SK-N-SH (cell line): ENCODE data around the gene RPS6KA5. TPM values are rescaled to one million over a fixed set of nuclear protein-coding genes. Genes with fewer than 3 reads are reported as not detected.

Source experiments
- CTCF ChIA-PET: fragments of 300-600, 350-600 bp; formaldehyde crosslinking; extraction: SDS; loops from one replicate; lab custom pipeline; 2021; lab: Yijun Ruan, JAX
- POLR2A ChIA-PET: fragments of 350-600 bp; sonication (Branson Sonifier 250); formaldehyde crosslinking; extraction: SDS; loops from one replicate; lab custom pipeline; 2020; ENCODE audit warnings: antibody characterized with exemption, inconsistent platforms; lab: Yijun Ruan, JAX
- DNase-seq: peaks from one replicate; pipeline ENCODE4 v3.0.0; 2012
- H2AFZ ChIP-seq: fragments of 200-600 bp; sonication (generic); 2 replicates; pipeline ENCODE4 v1.8.1; 2016; ENCODE audit warnings: antibody characterized with exemption, mild to moderate bottlenecking, low read depth
- H3F3A ChIP-seq: fragments of 200-600 bp; sonication (generic); replicated peaks from 2 replicates; pipeline ENCODE3; 2016; ENCODE audit warnings: antibody characterized with exemption, mild to moderate bottlenecking; ENCODE audit not compliant: insufficient read depth
- H3K27ac ChIP-seq, 2 experiments: fragments of 200-500 bp in 1 of 2; fragments of 200-600 bp in 1 of 2; sonication (Bioruptor generic) in 1 of 2; sonication (generic), shearing (Covaris generic) in 1 of 2; 2 replicates each; pipeline versions ENCODE4 v1.5.1 to v1.6.1; 2014 to 2016; ENCODE audit warnings: low read depth in 2 of 2, inconsistent platforms in 1 of 2, low read length in 1 of 2, mild to moderate bottlenecking in 1 of 2, mixed read lengths in 1 of 2
- H3K27me3 ChIP-seq: fragments of 200-600 bp; sonication (generic), shearing (Covaris generic); 2 replicates; pipeline ENCODE4 v1.6.1; 2016; ENCODE audit warnings: mixed run types; ENCODE audit not compliant: insufficient read depth
- H3K36me3 ChIP-seq, 2 experiments: fragments of 200-500 bp in 1 of 2; fragments of 200-600 bp in 1 of 2; sonication (Bioruptor generic) in 1 of 2; sonication (generic) in 1 of 2; replicated peaks in 1 of 2; 2 replicates each; pipeline versions ENCODE3 to v1.5.1; 2014 to 2016; ENCODE audit warnings: low read length in 1 of 2, mild to moderate bottlenecking in 1 of 2; ENCODE audit not compliant: insufficient read depth in 2 of 2, control insufficient read depth in 1 of 2
- H3K4me1 ChIP-seq, 2 experiments: fragments of 200-500 bp in 1 of 2; fragments of 200-600 bp in 1 of 2; sonication (Bioruptor generic) in 1 of 2; sonication (generic), shearing (Covaris generic) in 1 of 2; 2 replicates each; pipeline versions ENCODE4 v1.5.1 to v1.6.1; 2014 to 2016; ENCODE audit warnings: low read depth in 1 of 2, low read length in 1 of 2, mixed run types in 1 of 2; ENCODE audit not compliant: insufficient read depth in 2 of 2, control insufficient read depth in 1 of 2
- H3K4me2 ChIP-seq: fragments of 200-600 bp; sonication (generic), shearing (Covaris generic); 2 replicates; pipeline ENCODE4 v1.6.1; 2017; ENCODE audit warnings: mixed run types
- H3K4me3 ChIP-seq, 2 experiments: fragments of 200-500 bp in 1 of 2; fragments of 200-600 bp in 1 of 2; sonication (Bioruptor generic) in 1 of 2; sonication (generic), shearing (Covaris generic) in 1 of 2; 2 replicates each; pipeline versions ENCODE4 v1.5.1 to v1.8.1; 2014 to 2016; ENCODE audit warnings: low read depth in 2 of 2, inconsistent platforms in 1 of 2, low read length in 1 of 2, mild to moderate bottlenecking in 1 of 2, mixed read lengths in 1 of 2, moderate library complexity in 1 of 2
- H3K79me2 ChIP-seq: fragments of 200-600 bp; sonication (generic); 2 replicates; pipeline ENCODE4 v1.8.1; 2017; ENCODE audit warnings: mild to moderate bottlenecking; ENCODE audit not compliant: insufficient read depth
- H3K9ac ChIP-seq: fragments of 200-600 bp; sonication (generic); 2 replicates; pipeline ENCODE4 v1.6.1; 2017; ENCODE audit warnings: mixed run types
- H3K9me2 ChIP-seq: fragments of 200-600 bp; sonication (generic); 2 replicates; pipeline ENCODE4 v1.6.1; 2017; ENCODE audit warnings: mixed run types
- H3K9me3 ChIP-seq: fragments of 200-600 bp; sonication (generic); 2 replicates; pipeline ENCODE4 v1.6.1; 2017; ENCODE audit warnings: mixed run types, mild to moderate bottlenecking, moderate library complexity
- H4K20me1 ChIP-seq: fragments of 200-600 bp; sonication (generic); 2 replicates; pipeline ENCODE4 v1.6.1; 2017; ENCODE audit warnings: mild to moderate bottlenecking, mixed run types; ENCODE audit not compliant: insufficient read depth
- FOSL2 ChIP-seq: IDR thresholded peaks from 2 replicates; pipeline ENCODE4 v1.4.0; 2012; ENCODE audit warnings: low read depth, mild to moderate bottlenecking, moderate library complexity, borderline replicate concordance
- FOXM1 ChIP-seq: IDR thresholded peaks from 2 replicates; pipeline ENCODE4 v1.4.0; 2012; ENCODE audit warnings: low read depth, mild to moderate bottlenecking
- GABPA ChIP-seq: IDR thresholded peaks from 2 replicates; pipeline ENCODE4 v1.4.0; 2012; ENCODE audit warnings: low read depth, mild to moderate bottlenecking
- GATA2 ChIP-seq: sonication (generic); formaldehyde crosslinking; IDR thresholded peaks from 2 replicates; pipeline ENCODE4 v1.5.0; 2020; ENCODE audit warnings: mild to moderate bottlenecking, missing genetic modification reagents
- MXI1 ChIP-seq: IDR thresholded peaks from 2 replicates; pipeline ENCODE4 v1.6.1; 2012; ENCODE audit warnings: mild to moderate bottlenecking, low read depth, low read length, improper control_type of control experiment
- POLR2AphosphoS5 ChIP-seq: IDR thresholded peaks from 2 replicates; pipeline ENCODE4 v1.6.1; 2012; ENCODE audit warnings: low read depth, low read length
- RAD21 ChIP-seq: IDR thresholded peaks from 2 replicates; pipeline ENCODE4 v1.6.1; 2012; ENCODE audit warnings: mild to moderate bottlenecking, low read length
- RCOR1 ChIP-seq: fragments of 150-350 bp; IDR thresholded peaks from 2 replicates; pipeline ENCODE4 v1.6.1; 2017; ENCODE audit warnings: antibody characterized with exemption, low read length
- REST ChIP-seq: IDR thresholded peaks from 2 replicates; pipeline ENCODE4 v1.6.1; 2012; ENCODE audit warnings: mild to moderate bottlenecking, low read depth, low read length, moderate library complexity
- RXRA ChIP-seq: IDR thresholded peaks from 2 replicates; pipeline ENCODE4 v1.4.0; 2012; ENCODE audit warnings: low read depth, mild to moderate bottlenecking, borderline replicate concordance
- TEAD4 ChIP-seq: IDR thresholded peaks from 2 replicates; pipeline ENCODE4 v1.4.0; 2012; ENCODE audit warnings: mild to moderate bottlenecking, borderline replicate concordance; ENCODE audit not compliant: insufficient read depth
- USF1 ChIP-seq: IDR thresholded peaks from 2 replicates; pipeline ENCODE4 v1.4.0; 2012; ENCODE audit warnings: low read depth, borderline replicate concordance
- YY1 ChIP-seq: IDR thresholded peaks from 2 replicates; pipeline ENCODE4 v1.4.0; 2012; ENCODE audit warnings: low read depth, mild to moderate bottlenecking
- WGBS: methylation state at CpG from one replicate; pipeline ENCODE4 v1.1.6; 2017; ENCODE audit warnings: low lambda C conversion rate; 5-methylcytosine and 5-hydroxymethylcytosine counted together
- polyA plus RNA-seq, 3 experiments: library from polyadenylated mRNA; depleted of rRNA; stranded (reverse); fragments of >200 nt; gene quantifications; 2 replicates each; pipeline ENCODE4 v1.2.3, GENCODE V29; 2012
- TF ChIP-seq, protein P1 (sequence below): IDR thresholded peaks from 2 replicates; pipeline ENCODE4 v1.4.0; 2012; ENCODE audit warnings: low read depth, borderline replicate concordance
- TF ChIP-seq, protein P2 (sequence below): fragments of 150-350 bp; IDR thresholded peaks from 2 replicates; pipeline ENCODE4 v1.6.1; 2016; ENCODE audit warnings: mild to moderate bottlenecking, low read depth, low read length

Gene RPS6KA5
- polyA plus RNA-seq, 1 of the 3 experiments (the other 2 are of a cell fraction) = 0.67 TPM

DNA sequence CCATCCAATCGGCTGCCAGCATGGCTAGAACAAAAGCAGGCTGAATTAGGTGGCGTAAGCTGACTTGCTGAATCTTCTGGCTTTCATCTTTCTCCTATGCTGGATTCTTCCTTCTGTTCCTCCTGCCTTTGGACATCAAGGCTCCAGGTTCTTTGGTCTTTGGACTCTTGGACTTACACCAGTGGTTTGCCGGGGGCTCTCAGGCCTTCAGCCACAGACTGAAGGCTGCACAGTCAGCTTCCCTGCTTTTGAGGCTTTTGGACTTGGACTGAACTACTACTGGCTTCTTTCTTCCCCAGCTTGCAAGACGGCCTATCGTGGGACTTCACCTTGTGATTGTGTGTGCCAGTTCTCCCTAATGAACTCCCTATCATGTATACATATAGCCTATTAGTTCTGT is 42.0 kb downstream of the RPS6KA5 start:
- Histone ChIP-seq H3K9me2 (no peaks in the 10 kb centered on the region), H3K27ac (no peak overlapping the region), H4K20me1 (no peaks in the 10 kb centered on the region), H3K9me3 (no peaks in the 10 kb centered on the region), H3K4me3 (no peak overlapping the region), H3K27me3 (no peaks in the 10 kb centered on the region), H3K9ac (no peak overlapping the region), H3K4me2 (no peak overlapping the region), H3K79me2 (no peaks in the 10 kb centered on the region), H3K4me1 (peaks cover 0 to 2% of the 10 kb centered on the region in 2 experiments; a peak in 2 of 4 replicates), H3K36me3 (no peaks in the 10 kb centered on the region), H3F3A (no peaks in the 10 kb centered on the region), H2AFZ (no peak overlapping the region)
- ChIA-PET CTCF (no interaction called here), POLR2A (no interaction called here)
- TF ChIP-seq FOXM1 = no peak
- no peak for TF ChIP-seq RAD21
- TF ChIP-seq GABPA = no peak
- TF ChIP-seq, protein P1, sequence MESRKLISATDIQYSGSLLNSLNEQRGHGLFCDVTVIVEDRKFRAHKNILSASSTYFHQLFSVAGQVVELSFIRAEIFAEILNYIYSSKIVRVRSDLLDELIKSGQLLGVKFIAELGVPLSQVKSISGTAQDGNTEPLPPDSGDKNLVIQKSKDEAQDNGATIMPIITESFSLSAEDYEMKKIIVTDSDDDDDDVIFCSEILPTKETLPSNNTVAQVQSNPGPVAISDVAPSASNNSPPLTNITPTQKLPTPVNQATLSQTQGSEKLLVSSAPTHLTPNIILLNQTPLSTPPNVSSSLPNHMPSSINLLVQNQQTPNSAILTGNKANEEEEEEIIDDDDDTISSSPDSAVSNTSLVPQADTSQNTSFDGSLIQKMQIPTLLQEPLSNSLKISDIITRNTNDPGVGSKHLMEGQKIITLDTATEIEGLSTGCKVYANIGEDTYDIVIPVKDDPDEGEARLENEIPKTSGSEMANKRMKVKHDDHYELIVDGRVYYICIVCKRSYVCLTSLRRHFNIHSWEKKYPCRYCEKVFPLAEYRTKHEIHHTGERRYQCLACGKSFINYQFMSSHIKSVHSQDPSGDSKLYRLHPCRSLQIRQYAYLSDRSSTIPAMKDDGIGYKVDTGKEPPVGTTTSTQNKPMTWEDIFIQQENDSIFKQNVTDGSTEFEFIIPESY = no peak
- TF ChIP-seq, protein P2, sequence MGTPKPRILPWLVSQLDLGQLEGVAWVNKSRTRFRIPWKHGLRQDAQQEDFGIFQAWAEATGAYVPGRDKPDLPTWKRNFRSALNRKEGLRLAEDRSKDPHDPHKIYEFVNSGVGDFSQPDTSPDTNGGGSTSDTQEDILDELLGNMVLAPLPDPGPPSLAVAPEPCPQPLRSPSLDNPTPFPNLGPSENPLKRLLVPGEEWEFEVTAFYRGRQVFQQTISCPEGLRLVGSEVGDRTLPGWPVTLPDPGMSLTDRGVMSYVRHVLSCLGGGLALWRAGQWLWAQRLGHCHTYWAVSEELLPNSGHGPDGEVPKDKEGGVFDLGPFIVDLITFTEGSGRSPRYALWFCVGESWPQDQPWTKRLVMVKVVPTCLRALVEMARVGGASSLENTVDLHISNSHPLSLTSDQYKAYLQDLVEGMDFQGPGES = no peak
- TF ChIP-seq YY1 = no peak
- no peak for TF ChIP-seq POLR2AphosphoS5
- no peak for TF ChIP-seq REST
- no peak for TF ChIP-seq GATA2
- TF ChIP-seq FOSL2 = no peak
- no peak for TF ChIP-seq TEAD4
- no peak for TF ChIP-seq RXRA
- TF ChIP-seq RCOR1 = no peak
- no peak for TF ChIP-seq MXI1
- TF ChIP-seq USF1 = no peak
- DNase-seq = no peak
- WGBS = 96% methylated on average over 5 of the region's 5 CpGs
